ENCODE data around the gene CCDC148.

CCDC148 gene

DNA sequence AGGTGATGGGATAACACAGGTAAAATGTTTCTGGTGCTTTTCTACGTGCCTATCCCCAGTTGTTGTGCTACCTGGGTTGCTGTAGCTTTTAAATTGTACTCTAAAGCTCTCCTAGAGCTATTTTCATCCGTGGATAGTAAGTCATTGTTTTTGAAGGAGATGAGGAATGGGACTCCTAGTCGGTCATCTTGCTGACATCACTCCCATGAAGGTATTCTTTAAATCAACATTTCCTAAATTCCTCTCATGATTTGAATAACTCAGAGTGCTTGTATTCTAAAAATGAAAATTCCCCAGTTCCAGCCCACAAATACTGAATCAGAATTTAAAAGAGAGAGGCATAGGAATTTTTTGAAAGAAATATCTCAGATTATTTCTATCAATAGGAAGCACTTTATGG, 44.3 kb downstream of the CCDC148 start:
- H3K4me3 ChIP-seq (ENCODE audit: low read depth, low read length), result no peak overlapping the region
- no peak for TF ChIP-seq MYC (IDR thresholded peaks at IDR 0.05; ENCODE audit: low read depth, low read length)
- TF ChIP-seq, protein P1, sequence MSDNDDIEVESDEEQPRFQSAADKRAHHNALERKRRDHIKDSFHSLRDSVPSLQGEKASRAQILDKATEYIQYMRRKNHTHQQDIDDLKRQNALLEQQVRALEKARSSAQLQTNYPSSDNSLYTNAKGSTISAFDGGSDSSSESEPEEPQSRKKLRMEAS (IDR thresholded peaks at IDR 0.05; ENCODE audit: low read depth, low read length), result no peak
- TF ChIP-seq, protein P2, sequence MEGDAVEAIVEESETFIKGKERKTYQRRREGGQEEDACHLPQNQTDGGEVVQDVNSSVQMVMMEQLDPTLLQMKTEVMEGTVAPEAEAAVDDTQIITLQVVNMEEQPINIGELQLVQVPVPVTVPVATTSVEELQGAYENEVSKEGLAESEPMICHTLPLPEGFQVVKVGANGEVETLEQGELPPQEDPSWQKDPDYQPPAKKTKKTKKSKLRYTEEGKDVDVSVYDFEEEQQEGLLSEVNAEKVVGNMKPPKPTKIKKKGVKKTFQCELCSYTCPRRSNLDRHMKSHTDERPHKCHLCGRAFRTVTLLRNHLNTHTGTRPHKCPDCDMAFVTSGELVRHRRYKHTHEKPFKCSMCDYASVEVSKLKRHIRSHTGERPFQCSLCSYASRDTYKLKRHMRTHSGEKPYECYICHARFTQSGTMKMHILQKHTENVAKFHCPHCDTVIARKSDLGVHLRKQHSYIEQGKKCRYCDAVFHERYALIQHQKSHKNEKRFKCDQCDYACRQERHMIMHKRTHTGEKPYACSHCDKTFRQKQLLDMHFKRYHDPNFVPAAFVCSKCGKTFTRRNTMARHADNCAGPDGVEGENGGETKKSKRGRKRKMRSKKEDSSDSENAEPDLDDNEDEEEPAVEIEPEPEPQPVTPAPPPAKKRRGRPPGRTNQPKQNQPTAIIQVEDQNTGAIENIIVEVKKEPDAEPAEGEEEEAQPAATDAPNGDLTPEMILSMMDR (IDR thresholded peaks at IDR 0.05; ENCODE audit: low read depth, low read length), result no peak
- TF ChIP-seq POLR2A (IDR thresholded peaks at IDR 0.05; ENCODE audit: extremely low read depth, insufficient read length), result no peak
- no peak for DNase-seq (ENCODE audit: low read depth)

DNA sequence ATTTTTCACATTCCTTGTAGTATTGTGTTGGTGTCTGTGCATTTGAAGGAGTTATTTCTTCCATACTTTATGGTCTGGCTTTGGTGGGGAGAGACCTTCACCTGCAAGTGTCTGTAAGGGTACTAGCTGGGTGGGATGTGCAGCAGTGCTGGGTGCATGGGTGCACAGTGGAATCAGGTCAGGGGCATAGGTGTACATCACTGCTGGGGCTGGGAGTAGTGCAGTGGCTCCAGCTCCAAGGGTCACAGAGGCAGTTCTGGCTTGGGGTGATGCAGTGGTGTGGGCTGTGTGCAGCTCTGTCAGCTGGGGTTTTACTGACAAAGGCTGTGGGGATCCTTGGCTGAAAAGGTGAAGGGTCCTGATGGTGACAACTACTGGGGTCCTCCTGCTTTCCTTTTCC, 44.8 kb downstream of the CCDC148 start:
- no peak for TF ChIP-seq POLR2A (IDR thresholded peaks at IDR 0.05; ENCODE audit: extremely low read depth, insufficient read length)
- TF ChIP-seq, protein P1 (IDR thresholded peaks at IDR 0.05; ENCODE audit: low read depth, low read length), result no peak
- TF ChIP-seq MYC (IDR thresholded peaks at IDR 0.05; ENCODE audit: low read depth, low read length), result no peak
- DNase-seq (ENCODE audit: low read depth), result no peak

DNA sequence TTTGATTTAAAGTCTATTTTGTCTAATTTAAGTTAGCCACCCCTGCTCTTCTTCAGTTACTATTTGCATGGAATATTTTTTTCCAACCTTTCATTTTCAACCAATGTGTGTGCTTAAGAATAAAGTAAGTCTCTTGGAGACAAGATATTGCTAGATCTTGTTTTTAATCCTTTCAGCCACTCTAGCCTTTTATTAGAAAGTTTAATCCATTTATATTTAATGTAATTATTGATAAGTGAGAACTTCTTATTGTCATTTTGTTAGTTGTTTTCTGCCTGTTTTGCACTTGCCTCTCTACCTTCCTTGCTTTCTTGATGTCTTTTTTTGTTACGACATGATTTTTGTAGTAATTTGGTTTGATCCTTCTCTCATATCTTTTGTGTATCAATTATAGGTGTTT, 46.4 kb downstream of the CCDC148 start:
- no peak overlapping the region for H3K4me3 ChIP-seq (ENCODE audit: low read depth, low read length)
- TF ChIP-seq MYC (IDR thresholded peaks at IDR 0.05; ENCODE audit: low read depth, low read length) (no peak), POLR2A (IDR thresholded peaks at IDR 0.05; ENCODE audit: extremely low read depth, insufficient read length) (no peak)
- TF ChIP-seq, protein P1 (IDR thresholded peaks at IDR 0.05; ENCODE audit: low read depth, low read length), result no peak
- TF ChIP-seq, protein P2 (IDR thresholded peaks at IDR 0.05; ENCODE audit: low read depth, low read length), result no peak
- DNase-seq (ENCODE audit: low read depth), result no peak

More for the DNA sequence above, 44.8 kb downstream of the CCDC148 start:
- H3K4me3 ChIP-seq (ENCODE audit: low read depth, low read length), result no peak overlapping the region

DNA sequence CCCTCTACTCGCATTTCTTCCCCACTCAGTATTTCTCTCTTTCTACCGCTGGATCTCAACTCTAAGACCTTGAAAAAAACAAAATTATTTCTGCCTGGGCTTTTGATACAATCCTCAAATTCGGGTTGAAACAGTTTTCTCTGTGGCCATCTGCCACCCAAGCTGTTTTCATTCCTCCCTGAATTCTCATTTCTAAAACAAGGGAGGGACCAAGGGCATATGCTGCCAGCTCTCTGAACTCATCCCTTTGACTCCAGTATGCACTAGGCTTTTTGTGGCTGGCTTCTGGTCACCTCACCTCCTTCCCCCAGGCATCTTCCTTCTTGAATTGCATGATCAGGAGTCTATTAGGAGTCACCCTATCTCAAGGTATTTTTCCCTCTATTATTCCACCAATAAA, 49.5 kb downstream of the CCDC148 start:
- TF ChIP-seq POLR2A (IDR thresholded peaks at IDR 0.05; ENCODE audit: extremely low read depth, insufficient read length) (no peak), MYC (IDR thresholded peaks at IDR 0.05; ENCODE audit: low read depth, low read length) (no peak)
- TF ChIP-seq, protein P1 (IDR thresholded peaks at IDR 0.05; ENCODE audit: low read depth, low read length), result no peak
- TF ChIP-seq, protein P2 (IDR thresholded peaks at IDR 0.05; ENCODE audit: low read depth, low read length), result no peak
- H3K4me3 ChIP-seq (ENCODE audit: low read depth, low read length), result no peak overlapping the region
- no peak for DNase-seq (ENCODE audit: low read depth)

DNA sequence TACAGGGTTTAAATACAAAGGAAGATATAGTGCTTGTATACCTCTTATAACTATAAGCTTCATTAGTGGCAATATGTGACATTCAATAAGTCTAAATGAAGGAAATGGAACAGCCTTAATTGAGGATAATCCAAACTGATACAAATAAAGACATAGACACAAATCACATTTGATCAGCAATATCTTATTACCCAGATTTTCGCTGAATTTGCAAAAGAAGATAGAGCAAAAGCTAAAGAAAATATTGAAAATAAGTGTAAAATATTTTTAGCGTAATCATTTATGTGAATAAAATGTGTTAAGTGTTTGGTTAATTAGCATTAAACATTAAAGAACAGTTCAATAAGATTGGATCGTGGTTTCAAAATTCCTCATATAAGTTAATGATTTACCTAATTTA, 51.2 kb downstream of the CCDC148 start:
- TF ChIP-seq, protein P1 (IDR thresholded peaks at IDR 0.05; ENCODE audit: low read depth, low read length), result no peak
- no peak overlapping the region for H3K4me3 ChIP-seq (ENCODE audit: low read depth, low read length)
- DNase-seq (ENCODE audit: low read depth), result no peak

DNA sequence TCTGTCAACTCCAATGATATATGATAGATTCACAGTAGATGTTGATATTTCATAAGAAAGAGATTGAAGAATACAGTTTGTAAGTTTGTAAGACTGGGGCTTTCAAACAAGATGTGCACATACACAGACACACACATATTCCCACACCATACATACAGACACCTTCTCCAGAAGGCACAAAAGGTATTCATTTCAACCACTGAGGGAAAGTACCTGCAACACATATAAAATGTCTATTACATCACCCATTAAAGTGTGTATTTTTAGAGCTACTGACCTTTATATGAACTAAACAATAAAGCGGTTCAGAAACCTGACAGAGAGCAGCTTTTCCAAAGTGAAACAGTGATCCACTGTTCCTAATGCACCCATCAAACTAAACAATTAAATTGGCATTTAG, 53.3 kb downstream of the CCDC148 start:
- no peak overlapping the region for H3K4me3 ChIP-seq (ENCODE audit: low read depth, low read length)
- TF ChIP-seq, protein P1 (IDR thresholded peaks at IDR 0.05; ENCODE audit: low read depth, low read length), result no peak
- TF ChIP-seq POLR2A (IDR thresholded peaks at IDR 0.05; ENCODE audit: extremely low read depth, insufficient read length), result no peak
- TF ChIP-seq MYC (IDR thresholded peaks at IDR 0.05; ENCODE audit: low read depth, low read length), result no peak
- TF ChIP-seq, protein P2 (IDR thresholded peaks at IDR 0.05; ENCODE audit: low read depth, low read length), result no peak
- no peak for DNase-seq (ENCODE audit: low read depth)

DNA sequence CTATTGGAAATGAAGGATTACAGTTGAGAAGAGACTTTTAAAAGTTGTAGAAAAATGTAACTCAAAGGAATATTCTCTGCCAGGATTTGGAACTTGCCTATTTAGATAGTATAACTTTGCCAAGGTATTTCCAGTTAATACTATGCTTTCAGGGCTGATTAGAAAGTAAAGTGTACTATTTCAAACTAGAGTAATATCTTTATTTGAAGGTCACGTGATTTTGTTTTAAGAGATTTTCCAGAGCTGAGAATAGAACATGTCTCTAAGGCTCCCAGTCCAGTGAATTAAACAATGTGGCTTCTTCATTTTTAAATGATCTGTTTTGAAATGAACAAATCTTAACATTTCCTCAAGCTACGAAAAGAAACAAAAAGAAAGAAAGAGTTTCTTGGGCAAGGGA, 53.9 kb downstream of the CCDC148 start:
- TF ChIP-seq, protein P1 (IDR thresholded peaks at IDR 0.05; ENCODE audit: low read depth, low read length), result no peak
- TF ChIP-seq POLR2A (IDR thresholded peaks at IDR 0.05; ENCODE audit: extremely low read depth, insufficient read length), result no peak
- no peak for TF ChIP-seq MYC (IDR thresholded peaks at IDR 0.05; ENCODE audit: low read depth, low read length)
- TF ChIP-seq, protein P2 (IDR thresholded peaks at IDR 0.05; ENCODE audit: low read depth, low read length), result no peak
- no peak for DNase-seq (ENCODE audit: low read depth)
- H3K4me3 ChIP-seq (ENCODE audit: low read depth, low read length), result no peak overlapping the region

All from NB4 (cell line).